Progenitor cell of endocrine pancreas (in vitro differentiated cells): ENCODE measurements around the gene RAB29. TPM values are rescaled to one million over a fixed set of nuclear protein-coding genes. Genes with fewer than 3 reads are reported as not detected.

Experiments used
- DNase-seq: peaks from one replicate; pipeline ENCODE4 v3.0.0; 2021; ENCODE audit warnings: low spot score; ENCODE audit not compliant: unreplicated experiment
- H3K27ac Mint-ChIP-seq: 2 replicates; pipeline ENCODE4 v1.8.0; 2021; ENCODE audit warnings: mild to moderate bottlenecking, moderate library complexity, mixed read lengths
- H3K27me3 Mint-ChIP-seq: 2 replicates; pipeline ENCODE4 v1.8.0; 2021; ENCODE audit warnings: mixed read lengths
- H3K36me3 Mint-ChIP-seq: 2 replicates; pipeline ENCODE4 v1.8.0; 2022; ENCODE audit warnings: mixed read lengths; ENCODE audit not compliant: insufficient read depth
- H3K4me1 Mint-ChIP-seq: 2 replicates; pipeline ENCODE4 v1.8.0; 2021; ENCODE audit warnings: low read depth, mixed read lengths
- H3K4me3 Mint-ChIP-seq: 2 replicates; pipeline ENCODE4 v1.8.0; 2021; ENCODE audit warnings: low read depth, mild to moderate bottlenecking, moderate library complexity, mixed read lengths
- H3K9me3 Mint-ChIP-seq: 2 replicates; pipeline ENCODE4 v1.8.0; 2021; ENCODE audit warnings: low read depth, mixed read lengths
- total RNA-seq: library from RNA; stranded (reverse); gene quantifications from 2 replicates; pipeline ENCODE4 v1.2.1, GENCODE V29; 2021
- TF ChIP-seq, protein P1 (sequence below): fragments of 200-600 bp; sonication (generic); IDR thresholded peaks from one replicate; pipeline ENCODE4 v1.5.0; 2021; ENCODE audit warnings: antibody characterized with exemption, mild to moderate bottlenecking; ENCODE audit not compliant: unreplicated experiment

The RAB29 gene
- total RNA-seq, 1 donor from 2014 or later: 7.5 TPM

DNA sequence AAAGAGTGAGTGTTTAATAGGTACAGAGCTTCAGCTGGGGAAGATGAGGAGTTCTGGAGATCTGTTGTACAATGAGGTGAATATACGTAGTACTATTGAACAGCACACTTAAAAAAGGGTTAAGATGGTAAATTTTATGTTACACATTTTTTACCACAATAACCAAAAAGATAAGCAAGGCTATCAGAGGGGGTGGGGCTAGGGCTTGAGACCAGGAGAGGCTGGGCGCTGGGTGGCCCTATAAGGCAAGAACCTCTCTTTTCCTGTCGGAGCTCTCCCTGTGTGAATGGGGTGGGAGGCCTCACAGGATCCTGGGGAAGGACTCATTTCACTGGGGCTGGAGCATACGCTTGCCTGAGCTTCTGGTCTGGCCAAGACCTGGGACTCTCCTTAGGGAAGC, 28.7 kb upstream of the RAB29 start:
- Mint-ChIP-seq H3K4me1 (peaks cover 3% of the 10 kb centered on the region), H3K27ac (no peak overlapping the region), H3K36me3 (peaks cover 7% of the 10 kb centered on the region), H3K4me3 (no peak overlapping the region), H3K27me3 (no peaks in the 10 kb centered on the region), H3K9me3 (no peaks in the 10 kb centered on the region)
- TF ChIP-seq, protein P1, sequence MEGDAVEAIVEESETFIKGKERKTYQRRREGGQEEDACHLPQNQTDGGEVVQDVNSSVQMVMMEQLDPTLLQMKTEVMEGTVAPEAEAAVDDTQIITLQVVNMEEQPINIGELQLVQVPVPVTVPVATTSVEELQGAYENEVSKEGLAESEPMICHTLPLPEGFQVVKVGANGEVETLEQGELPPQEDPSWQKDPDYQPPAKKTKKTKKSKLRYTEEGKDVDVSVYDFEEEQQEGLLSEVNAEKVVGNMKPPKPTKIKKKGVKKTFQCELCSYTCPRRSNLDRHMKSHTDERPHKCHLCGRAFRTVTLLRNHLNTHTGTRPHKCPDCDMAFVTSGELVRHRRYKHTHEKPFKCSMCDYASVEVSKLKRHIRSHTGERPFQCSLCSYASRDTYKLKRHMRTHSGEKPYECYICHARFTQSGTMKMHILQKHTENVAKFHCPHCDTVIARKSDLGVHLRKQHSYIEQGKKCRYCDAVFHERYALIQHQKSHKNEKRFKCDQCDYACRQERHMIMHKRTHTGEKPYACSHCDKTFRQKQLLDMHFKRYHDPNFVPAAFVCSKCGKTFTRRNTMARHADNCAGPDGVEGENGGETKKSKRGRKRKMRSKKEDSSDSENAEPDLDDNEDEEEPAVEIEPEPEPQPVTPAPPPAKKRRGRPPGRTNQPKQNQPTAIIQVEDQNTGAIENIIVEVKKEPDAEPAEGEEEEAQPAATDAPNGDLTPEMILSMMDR: no peak
- no peak for DNase-seq

DNA sequence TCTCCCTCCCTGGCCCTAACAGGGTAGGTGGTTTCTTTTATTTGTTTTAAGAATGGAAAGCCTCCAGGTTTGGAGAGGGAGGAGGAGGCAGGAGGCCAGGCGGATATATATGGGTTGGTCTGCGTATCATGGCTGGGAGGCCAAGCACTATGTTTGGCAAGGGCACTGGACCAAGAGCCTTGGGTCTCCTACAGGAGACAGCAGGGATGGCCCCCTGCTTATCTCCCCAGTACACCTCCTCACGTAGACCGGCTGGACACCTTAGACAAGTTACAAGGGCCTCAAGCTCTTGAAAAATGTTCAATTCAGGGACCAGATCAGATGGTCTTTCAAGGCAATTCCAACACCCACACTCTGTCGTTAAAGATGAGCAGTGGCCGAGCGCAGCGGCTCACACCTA, 26.8 kb upstream of the RAB29 start:
- Mint-ChIP-seq H3K9me3 (no peaks in the 10 kb centered on the region), H3K36me3 (peaks cover 12% of the 10 kb centered on the region), H3K4me1 (peaks cover 5% of the 10 kb centered on the region), H3K27me3 (no peaks in the 10 kb centered on the region), H3K27ac (no peak overlapping the region), H3K4me3 (no peak overlapping the region)
- no peak for DNase-seq
- TF ChIP-seq, protein P1: no peak

DNA sequence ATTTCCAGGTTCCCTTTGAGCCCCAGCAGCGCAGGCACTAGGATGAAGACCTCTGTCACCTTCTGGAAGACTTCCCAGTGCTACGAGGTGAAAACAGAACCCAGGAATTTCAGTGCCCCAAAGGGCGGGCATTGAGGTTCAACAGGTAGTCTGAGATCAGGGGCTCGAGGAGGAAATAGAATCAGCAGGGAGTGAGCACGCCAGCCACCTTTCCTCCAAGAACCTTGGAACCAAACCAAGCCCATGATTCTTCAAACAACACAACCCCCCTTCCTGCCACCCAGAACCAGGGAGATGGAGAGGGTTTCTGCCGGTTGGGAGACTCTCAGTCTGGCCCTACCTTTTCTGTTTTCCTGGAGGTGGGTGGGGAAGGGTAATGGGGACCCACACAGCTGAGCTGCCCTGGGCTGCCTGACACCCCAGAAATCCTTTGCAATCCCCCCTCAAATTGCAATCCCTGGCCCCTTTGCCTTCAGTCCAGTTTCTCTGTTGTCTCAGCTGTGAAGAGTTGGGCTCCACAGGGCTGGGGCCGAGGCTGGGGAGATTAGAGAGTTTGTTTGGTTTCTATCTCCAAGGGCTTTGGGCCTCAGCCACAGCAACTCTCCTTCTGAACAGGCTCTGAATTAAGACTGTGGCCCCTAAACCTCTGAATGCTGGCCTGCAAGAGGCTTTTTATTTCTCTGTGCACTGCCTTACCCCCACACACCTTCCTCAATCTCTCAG, 25.9 kb upstream of the RAB29 start:
- Mint-ChIP-seq H3K4me1 (peaks cover 5% of the 10 kb centered on the region), H3K4me3 (no peak overlapping the region), H3K27me3 (no peaks in the 10 kb centered on the region), H3K36me3 (peaks cover 14% of the 10 kb centered on the region), H3K27ac (no peak overlapping the region), H3K9me3 (no peaks in the 10 kb centered on the region)
- TF ChIP-seq, protein P1: no peak
- DNase-seq: no peak

DNA sequence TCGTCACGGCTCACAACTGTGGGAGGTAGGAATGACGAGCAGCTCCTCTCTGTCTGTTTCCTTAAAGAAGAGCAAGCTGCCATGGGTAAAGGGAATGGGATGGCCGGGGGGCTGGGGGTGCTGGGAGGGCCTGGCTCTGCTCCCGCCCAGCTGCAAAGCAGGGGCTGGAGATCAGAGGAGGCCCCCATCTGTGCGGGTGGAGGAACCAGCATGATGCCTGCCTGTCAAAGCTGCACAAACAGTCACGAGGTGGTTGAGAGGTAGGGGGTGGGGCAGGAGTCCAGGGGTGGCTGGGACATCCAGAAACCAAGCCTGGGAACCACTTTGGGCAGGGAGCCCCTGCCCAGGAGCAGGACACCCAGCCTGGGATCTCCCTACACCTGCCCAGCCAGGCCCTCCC, 25.1 kb upstream of the RAB29 start:
- Mint-ChIP-seq H3K27ac (no peak overlapping the region), H3K4me3 (no peak overlapping the region), H3K36me3 (peaks cover 14% of the 10 kb centered on the region), H3K4me1 (peaks cover 5% of the 10 kb centered on the region), H3K9me3 (no peaks in the 10 kb centered on the region), H3K27me3 (no peaks in the 10 kb centered on the region)
- TF ChIP-seq, protein P1: no peak
- no peak for DNase-seq

DNA sequence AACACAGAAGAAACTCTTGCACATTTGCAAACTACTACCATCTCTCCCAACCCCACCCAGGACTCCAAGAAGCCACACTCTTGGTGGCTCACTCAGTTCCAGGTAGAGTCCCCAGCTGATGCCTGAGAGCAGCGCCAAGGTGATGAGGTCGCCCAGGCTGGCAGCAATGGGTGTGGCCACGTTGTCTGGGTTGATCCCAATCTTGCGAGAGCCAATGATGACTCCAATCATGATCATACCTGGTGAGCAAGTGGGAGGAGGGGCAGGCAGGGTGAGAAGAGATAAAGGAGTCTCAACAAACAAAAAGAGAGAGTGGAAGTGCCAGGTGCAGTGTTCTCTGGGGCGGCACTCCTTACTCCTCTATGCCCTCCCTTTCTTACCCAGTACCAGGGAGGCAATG, 23.3 kb upstream of the RAB29 start:
- no peaks in the 10 kb centered on the region for H3K27me3 Mint-ChIP-seq
- H3K9me3 Mint-ChIP-seq: no peaks in the 10 kb centered on the region
- no peak overlapping the region for H3K4me3 Mint-ChIP-seq
- DNase-seq: no peak
- H3K36me3 Mint-ChIP-seq: peaks cover 15% of the 10 kb centered on the region
- TF ChIP-seq, protein P1: no peak
- H3K27ac Mint-ChIP-seq: no peak overlapping the region
- peaks cover 5% of the 10 kb centered on the region for H3K4me1 Mint-ChIP-seq
